IMR-90 (cell line): ENCODE measurements around the gene ARHGEF18. TPM values are rescaled to one million over a fixed set of nuclear protein-coding genes. Genes with fewer than 3 reads are reported as not detected.
A peak's percentile ranks its signal among the peaks of the same experiment; 100 is the strongest.

ENCODE experiments used
- ATAC-seq: fragments of 200-7000 bp; cut with Tn5 transposase; 2 replicates; pipeline ENCODE4 v1.9.1; 2020; ENCODE audit warnings: low read depth, mild to moderate bottlenecking, moderate library complexity
- Bru-seq: library from RNA; stranded (reverse); fragments of 400-500 nt; gene quantifications from one replicate; lab custom pipeline; 2021; lab: Mats Ljungman, UMichigan
- BruChase-seq, 2 experiments: library from RNA; stranded (reverse); fragments of 400-500 nt; gene quantifications; one replicate each; lab custom pipeline; 2021; lab: Mats Ljungman, UMichigan
- BruUV-seq: library from RNA; stranded (reverse); fragments of 400-500 nt; replicated peaks from 2 replicates; lab custom pipeline; 2021; lab: Mats Ljungman, UMichigan
- CTCF ChIA-PET: fragments of 300-600 bp; formaldehyde crosslinking; extraction: SDS; loops from one replicate; lab custom pipeline; 2021; ENCODE audit warnings: antibody characterized with exemption; lab: Yijun Ruan, JAX
- POLR2A ChIA-PET: fragments of 300-600 bp; sonication (Branson Sonifier 250); formaldehyde crosslinking; loops from one replicate; lab custom pipeline; 2022; ENCODE audit warnings: antibody characterized with exemption; ENCODE audit not compliant: unreplicated experiment; lab: Charles Lee
- DNase-seq: peaks from one replicate; pipeline ENCODE4 v3.0.0; 2013
- H2AFZ ChIP-seq: replicated peaks from 2 replicates; pipeline ENCODE3; 2013; ENCODE audit warnings: low read length, mild to moderate bottlenecking; ENCODE audit not compliant: poor library complexity
- H2AK5ac ChIP-seq: 2 replicates; pipeline ENCODE4 v1.6.1; 2013; ENCODE audit warnings: low read depth, low read length, inconsistent platforms
- H2AK9ac ChIP-seq: replicated peaks from 2 replicates; pipeline ENCODE3; 2013; ENCODE audit warnings: mild to moderate bottlenecking, low read depth, low read length, moderate library complexity; ENCODE audit not compliant: poor library complexity
- H2BK120ac ChIP-seq: 2 replicates; pipeline ENCODE4 v1.6.1; 2013; ENCODE audit warnings: low read depth, low read length, inconsistent platforms
- H2BK15ac ChIP-seq: 3 replicates; pipeline ENCODE4 v1.6.1; 2013; ENCODE audit warnings: low read depth, low read length, inconsistent platforms
- H2BK20ac ChIP-seq: 2 replicates; pipeline ENCODE4 v1.6.1; 2013; ENCODE audit warnings: low read depth, mild to moderate bottlenecking, inconsistent platforms, low read length, moderate library complexity
- H2BK5ac ChIP-seq: 2 replicates; pipeline ENCODE4 v1.6.1; 2013; ENCODE audit warnings: mild to moderate bottlenecking, low read depth, low read length, inconsistent platforms; ENCODE audit not compliant: poor library complexity, severe bottlenecking
- H3K14ac ChIP-seq: replicated peaks from 2 replicates; pipeline ENCODE4 v1.6.1; 2013; ENCODE audit warnings: low read depth, low read length, inconsistent platforms
- H3K18ac ChIP-seq: 2 replicates; pipeline ENCODE4 v1.6.1; 2013; ENCODE audit warnings: low read depth, low read length, control low read depth
- H3K23ac ChIP-seq: 2 replicates; pipeline ENCODE4 v1.6.1; 2013; ENCODE audit warnings: low read depth, low read length, inconsistent platforms
- H3K27ac ChIP-seq: 2 replicates; pipeline ENCODE4 v1.5.1; 2013; ENCODE audit warnings: mild to moderate bottlenecking, control low read depth, low read length; ENCODE audit not compliant: insufficient read depth
- H3K27me3 ChIP-seq: 2 replicates; pipeline ENCODE4 v1.6.1; 2013; ENCODE audit warnings: low read length; ENCODE audit not compliant: control insufficient read depth, insufficient read depth
- H3K36me3 ChIP-seq: 2 replicates; pipeline ENCODE4 v1.6.1; 2013; ENCODE audit warnings: low read length, mixed read lengths; ENCODE audit not compliant: control insufficient read depth, insufficient read depth
- H3K4ac ChIP-seq: 2 replicates; pipeline ENCODE4 v1.6.1; 2013; ENCODE audit warnings: low read depth, low read length, inconsistent platforms
- H3K4me1 ChIP-seq: 2 replicates; pipeline ENCODE4 v1.6.1; 2013; ENCODE audit warnings: low read length, mixed read lengths; ENCODE audit not compliant: control insufficient read depth, insufficient read depth
- H3K4me2 ChIP-seq: 2 replicates; pipeline ENCODE4 v1.6.1; 2013; ENCODE audit warnings: low read depth, mild to moderate bottlenecking, control low read depth, low read length, moderate library complexity
- H3K4me3 ChIP-seq: 2 replicates; pipeline ENCODE4 v1.5.1; 2013; ENCODE audit warnings: low read depth, mild to moderate bottlenecking, control low read depth, low read length, moderate library complexity; ENCODE audit not compliant: insufficient read depth
- H3K56ac ChIP-seq: 2 replicates; pipeline ENCODE4 v1.6.1; 2013; ENCODE audit warnings: low read length, inconsistent platforms; ENCODE audit not compliant: insufficient read depth; ENCODE audit errors: extremely low read depth
- H3K79me1 ChIP-seq, 2 experiments: 2 replicates each; pipeline ENCODE4 v1.6.1; 2013; ENCODE audit warnings: low read length in 2 of 2, inconsistent platforms in 1 of 2, low read depth in 1 of 2
- H3K9ac ChIP-seq: 2 replicates; pipeline ENCODE4 v1.6.1; 2013; ENCODE audit warnings: low read depth, low read length, control low read depth
- H3K9me1 ChIP-seq: 2 replicates; pipeline ENCODE4 v1.6.1; 2013; ENCODE audit warnings: low read length, inconsistent platforms; ENCODE audit not compliant: insufficient read depth
- H3K9me3 ChIP-seq: 2 replicates; pipeline ENCODE4 v1.6.1; 2013; ENCODE audit warnings: low read length; ENCODE audit not compliant: control insufficient read depth, insufficient read depth
- H4K20me1 ChIP-seq: 2 replicates; pipeline ENCODE4 v1.6.1; 2013; ENCODE audit warnings: low read length, inconsistent platforms; ENCODE audit not compliant: insufficient read depth
- H4K5ac ChIP-seq: 2 replicates; pipeline ENCODE4 v1.6.1; 2013; ENCODE audit warnings: mild to moderate bottlenecking, low read depth, low read length, control low read depth
- H4K8ac ChIP-seq, 2 experiments: 2 replicates each; pipeline ENCODE4 v1.6.1; 2013; ENCODE audit warnings: low read depth in 2 of 2, low read length in 2 of 2, control low read depth in 1 of 2, inconsistent platforms in 1 of 2
- H4K91ac ChIP-seq: 2 replicates; pipeline ENCODE4 v1.6.1; 2013; ENCODE audit warnings: low read depth, low read length, inconsistent platforms; ENCODE audit not compliant: insufficient read depth
- BHLHE40 ChIP-seq: fragments of 150-350 bp; IDR thresholded peaks from 2 replicates; pipeline ENCODE4 v1.6.1; 2016; ENCODE audit warnings: mild to moderate bottlenecking, low read depth, low read length
- MAFK ChIP-seq: IDR thresholded peaks from 2 replicates; pipeline ENCODE4 v1.6.1; 2012; ENCODE audit warnings: low read depth, low read length, improper control_type of control experiment
- MXI1 ChIP-seq: IDR thresholded peaks from 2 replicates; pipeline ENCODE4 v1.6.1; 2012; ENCODE audit warnings: low read depth, mild to moderate bottlenecking, low read length, moderate library complexity, borderline replicate concordance
- POLR2A ChIP-seq: IDR thresholded peaks from 2 replicates; pipeline ENCODE4 v1.6.1; 2012; ENCODE audit warnings: mild to moderate bottlenecking, low read depth, low read length
- RFX5 ChIP-seq: IDR thresholded peaks from 2 replicates; pipeline ENCODE4 v1.8.0; 2012; ENCODE audit warnings: low read depth, mild to moderate bottlenecking, low read length, moderate library complexity
- SMC3 ChIP-seq: fragments of 150-350 bp; IDR thresholded peaks from 2 replicates; pipeline ENCODE4 v1.6.1; 2016; ENCODE audit warnings: low read depth, mild to moderate bottlenecking, antibody characterized with exemption, low read length, moderate library complexity
- WGBS, 2 experiments: methylation state at CpG; one replicate each; pipeline versions ENCODE4 v1.1.5 to v1.1.7; 2013; ENCODE audit warnings: missing lambda C conversion rate in 2 of 2; ENCODE audit not compliant: insufficient read length in 1 of 2; ENCODE audit errors: extremely low coverage in 2 of 2; 5-methylcytosine and 5-hydroxymethylcytosine counted together
- dilution Hi-C: fragments of 300-500 bp; cut with HindIII; formaldehyde crosslinking; loops from one replicate; pipeline ENCODE4 v1.14.3; 2018; ENCODE audit warnings: low sequenced_read_pairs; ENCODE audit not compliant: unreplicated experiment
- in situ Hi-C: fragments of 300-500 bp; cut with MboI; formaldehyde crosslinking; loops from 3 replicates; pipeline ENCODE4 v1.14.3; 2019; ENCODE audit warnings: low sequenced_read_pairs, inconsistent platforms, mixed read lengths
- intact Hi-C: fragments of 100-400 bp; cut with micrococcal nuclease; formaldehyde crosslinking; loops from 2 replicates; pipeline ENCODE4 v1.10.0; 2022
- long read RNA-seq: library from polyadenylated mRNA; unstranded; transcript quantifications from one replicate; pipeline ENCODE4 v2.0.0, GENCODE V29; 2021; ENCODE audit not compliant: unreplicated experiment
- polyA plus RNA-seq, 3 experiments: library from polyadenylated mRNA; depleted of rRNA; stranded (reverse); fragments of >200 nt; gene quantifications; 2 replicates each; pipeline ENCODE4 v1.2.3, GENCODE V29; 2012; ENCODE audit warnings: low replicate concordance in 1 of 3
- total RNA-seq: library from RNA; depleted of rRNA; stranded (reverse); fragments of >200 nt; gene quantifications from 2 replicates; pipeline ENCODE4 v1.2.3, GENCODE V29; 2012; rRNA removed
- TF ChIP-seq, protein P1 (sequence below): fragments of 150-350 bp; IDR thresholded peaks from 2 replicates; pipeline ENCODE4 v1.6.1; 2016; ENCODE audit warnings: low read depth, mild to moderate bottlenecking, low read length, moderate library complexity, borderline replicate concordance

Gene ARHGEF18
- 12.4 and 14.2 TPM in 2 replicates for total RNA-seq
- polyA plus RNA-seq (2012; rRNA removed), result 11.6 and 13.7 TPM in 2 replicates
- 10.0 and 12.8 TPM in 2 replicates for polyA plus RNA-seq (2012; cell fraction: cytosol; rRNA removed)
- polyA plus RNA-seq (2012; cell fraction: nucleus; rRNA removed; ENCODE audit: low replicate concordance), result 26.8 and 39.1 TPM in 2 replicates
- percentile 78 among the genes with signal in this experiment for Bru-seq, nascent RNA
- BruChase-seq, experiment 1, labeled RNA remaining after a 6-hour chase, result percentile 87 among the genes with signal in this experiment
- BruChase-seq, experiment 2, labeled RNA remaining after a 2-hour chase, result percentile 76 among the genes with signal in this experiment
- long read RNA-seq, partial matches to known transcripts, result 48 of 51 reads
- long read RNA-seq, other reads (novel, unspliced or antisense), result 3 of 51 reads

DNA sequence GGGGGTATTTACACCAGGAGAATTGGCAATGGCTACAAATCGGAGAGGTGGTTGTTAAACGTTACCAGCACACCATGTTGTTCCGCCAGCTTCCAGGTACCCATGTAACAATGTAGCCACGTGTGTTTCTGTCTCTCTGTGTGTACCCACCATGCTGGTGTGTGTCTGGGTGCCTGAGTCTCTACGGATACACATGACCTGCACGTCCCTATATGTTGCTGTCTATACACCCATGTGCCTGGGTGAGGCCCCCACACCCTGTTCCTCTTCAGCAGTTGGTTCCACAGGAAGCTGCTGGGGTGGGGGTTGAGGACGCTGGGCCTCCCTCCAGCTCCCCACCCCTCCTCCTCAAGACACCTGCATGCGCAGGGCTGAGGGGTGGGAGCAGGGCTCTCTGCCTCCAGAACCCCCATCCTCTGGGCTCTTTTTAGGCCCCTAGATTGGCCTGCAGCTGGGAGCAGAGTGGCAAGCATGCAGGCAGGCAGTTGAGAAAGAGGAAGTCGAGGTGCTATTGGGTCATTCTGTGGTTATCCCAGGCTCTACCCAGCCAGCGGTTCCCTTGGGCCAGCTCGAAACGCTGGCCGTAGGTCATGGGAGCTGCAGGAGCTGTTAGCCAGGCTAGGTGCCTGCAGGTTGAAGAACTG, at the start of gene ARHGEF18:
TSS of gene ARHGEF18 (plus strand) at position 351 of the 644 bp plus-strand sequence. CDS start 13,954 bp downstream, outside the sequence.
- no CpG with 5 or more reads among the region's 13 CpGs for WGBS, 2 experiments

More for the DNA sequence above, at the start of gene ARHGEF18:
- Histone ChIP-seq H2BK120ac (no peak within 1 kb of the TSS), H2BK5ac (no peak within 1 kb of the TSS), H2AK5ac (no peak within 1 kb of the TSS), H2AFZ (no peak within 1 kb of the TSS), H2BK15ac (no peak within 1 kb of the TSS), H4K5ac (no peak within 1 kb of the TSS), H4K91ac (no peak within 1 kb of the TSS), H3K27ac (no peak within 1 kb of the TSS), H4K20me1 (no peaks in the 10 kb centered on the region), H3K9me3 (peaks cover 2% of the 10 kb centered on the region), H4K8ac (no peak within 1 kb of the TSS), H2BK20ac (no peak within 1 kb of the TSS), H3K4me1 (no peaks in the 10 kb centered on the region), H3K36me3 (no peaks in the 10 kb centered on the region), H3K23ac (no peak within 1 kb of the TSS), H3K27me3 (peaks cover 5% of the 10 kb centered on the region), H3K79me1 (no peaks in the 10 kb centered on the region), H2AK9ac (peak within 1 kb of the TSS; percentile 7), H3K56ac (no peak within 1 kb of the TSS), H3K18ac (no peak within 1 kb of the TSS), H3K9me1 (no peaks in the 10 kb centered on the region), H3K4me3 (no peak within 1 kb of the TSS), H3K14ac (no peak within 1 kb of the TSS), H3K4me2 (no peak within 1 kb of the TSS), H3K4ac (no peak within 1 kb of the TSS), H3K9ac (no peak within 1 kb of the TSS)
- dilution Hi-C loops (no loop called here), in situ Hi-C loops (no loop called here), intact Hi-C loops (no loop called here)
- DNase-seq, result no peak
- no peak for TF ChIP-seq MXI1
- no peak for TF ChIP-seq RFX5
- TF ChIP-seq, protein P1, sequence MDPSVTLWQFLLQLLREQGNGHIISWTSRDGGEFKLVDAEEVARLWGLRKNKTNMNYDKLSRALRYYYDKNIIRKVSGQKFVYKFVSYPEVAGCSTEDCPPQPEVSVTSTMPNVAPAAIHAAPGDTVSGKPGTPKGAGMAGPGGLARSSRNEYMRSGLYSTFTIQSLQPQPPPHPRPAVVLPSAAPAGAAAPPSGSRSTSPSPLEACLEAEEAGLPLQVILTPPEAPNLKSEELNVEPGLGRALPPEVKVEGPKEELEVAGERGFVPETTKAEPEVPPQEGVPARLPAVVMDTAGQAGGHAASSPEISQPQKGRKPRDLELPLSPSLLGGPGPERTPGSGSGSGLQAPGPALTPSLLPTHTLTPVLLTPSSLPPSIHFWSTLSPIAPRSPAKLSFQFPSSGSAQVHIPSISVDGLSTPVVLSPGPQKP, result no peak
- no peak for TF ChIP-seq SMC3
- TF ChIP-seq POLR2A, result no peak
- no peak for TF ChIP-seq MAFK
- no peak for TF ChIP-seq BHLHE40
- no TSS peak for BruUV-seq
- ATAC-seq, result no peak
- ChIA-PET CTCF (no interaction called here), POLR2A (no interaction called here)
